HG02970 (cell line): ENCODE measurements around the gene SCYGR4.
"Not testable (repeated sequence)": the region's sequence is repeated elsewhere in the genome, so short reads cannot be mapped to it uniquely, and the experiment has no call there.

Experiments
- ATAC-seq: cut with Tn5 transposase; IDR thresholded peaks from one replicate; pipeline ENCODE4 v1.9.1; 2021; ENCODE audit warnings: mild to moderate bottlenecking, moderate library complexity, moderate number of reproducible peaks; ENCODE audit not compliant: unreplicated experiment, low FRiP score

Gene SCYGR4

DNA sequence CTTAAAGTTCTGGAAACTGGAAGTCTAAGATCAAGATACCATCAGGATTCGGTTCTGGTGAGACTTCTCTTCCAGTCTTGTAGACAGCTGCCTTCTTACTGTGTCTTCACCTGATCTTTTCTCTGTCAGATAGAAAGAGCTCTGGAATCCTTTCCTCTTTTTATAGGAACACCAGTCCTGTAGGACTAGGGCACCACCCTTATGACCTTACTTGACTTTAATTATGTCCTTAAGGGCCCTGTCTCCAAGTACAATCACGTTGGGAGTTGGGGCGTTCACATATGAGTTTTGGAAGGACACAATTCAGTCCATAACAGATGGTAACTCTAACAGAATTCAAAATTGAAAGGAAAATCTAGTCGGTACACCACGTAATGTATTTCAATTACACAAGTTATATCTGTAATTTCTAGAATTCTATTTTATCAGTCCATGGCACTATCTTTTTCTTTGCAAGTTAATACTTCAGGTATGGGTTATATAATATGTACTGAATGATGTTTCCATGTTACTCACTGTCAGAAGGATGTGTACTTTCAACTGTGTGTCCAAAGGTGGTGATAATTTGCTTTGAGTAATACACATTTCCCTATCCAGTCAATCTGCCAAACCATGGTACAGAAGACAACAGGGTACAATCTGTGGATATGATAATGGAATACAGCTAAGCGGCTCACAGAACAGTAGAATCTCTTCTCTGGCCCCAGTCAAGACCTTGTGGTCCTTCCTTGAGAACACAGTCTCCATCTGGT is 48.1 kb downstream of the SCYGR4 start:
- ATAC-seq = no peak

DNA sequence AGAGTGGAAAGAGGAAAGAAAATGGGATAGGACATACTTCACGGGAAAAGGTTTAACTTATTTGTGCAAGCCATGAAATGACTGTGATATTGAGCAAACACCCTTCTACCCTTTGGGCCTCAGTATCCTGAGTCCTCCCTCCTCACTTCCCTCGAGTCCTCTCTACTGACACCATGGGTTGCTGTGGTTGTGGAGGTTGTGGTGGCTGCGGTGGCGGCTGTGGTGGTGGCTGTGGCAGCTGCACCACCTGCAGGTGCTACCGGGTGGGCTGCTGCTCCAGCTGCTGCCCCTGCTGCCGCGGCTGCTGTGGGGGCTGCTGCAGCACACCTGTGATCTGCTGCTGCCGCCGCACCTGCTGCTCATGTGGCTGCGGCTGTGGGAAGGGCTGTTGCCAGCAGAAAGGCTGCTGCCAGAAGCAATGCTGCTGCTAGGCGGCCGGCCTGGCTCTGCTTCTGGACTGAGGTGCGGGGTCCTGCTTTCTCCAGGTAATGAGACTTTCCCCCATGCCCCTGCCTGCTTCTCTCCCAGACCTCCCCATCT is 49.4 kb downstream of the SCYGR4 start, which contains the start of gene SCYGR5:
SCYGR5 (plus strand) TSS at position 174 of the 540 bp plus-strand sequence; CDS start at position 174, 0 bp downstream.
- ATAC-seq = not testable (repeated sequence)
